ENCODE results near the gene SMOC1. TPM values are rescaled to one million over a fixed set of nuclear protein-coding genes. Genes with fewer than 3 reads are reported as not detected.

SMOC1 gene
- total and polyA plus RNA-seq, 2 of the 8 experiments (the other 6 are each of a cell fraction or from before 2014, with no cell fraction given): 1.6 to 2.4 TPM

GRCh38 chr14:69960296-69960695 is 81.1 kb downstream of the SMOC1 start (continued):
- TF ChIP-seq ATF3 (IDR thresholded peaks at IDR 0.05; ENCODE audit: insufficient read depth, low read depth, low read length): no peak
- TF ChIP-seq CHD1 (IDR thresholded peaks at IDR 0.05; ENCODE audit: low read depth, low read length): no peak
- TF ChIP-seq SIX5 (IDR thresholded peaks at IDR 0.05; ENCODE audit: low read depth, low read length): no peak
- TF ChIP-seq SP1 (IDR thresholded peaks at IDR 0.05; ENCODE audit: low read depth, low read length): no peak

Data from H1 (cell line).